ENCODE data around the gene SLC34A3.
A peak's percentile ranks its signal among the peaks of the same experiment; 100 is the strongest.
"Not testable (repeated sequence)": the region's sequence is repeated elsewhere in the genome, so short reads cannot be mapped to it uniquely, and the experiment has no call there.

The SLC34A3 gene

DNA sequence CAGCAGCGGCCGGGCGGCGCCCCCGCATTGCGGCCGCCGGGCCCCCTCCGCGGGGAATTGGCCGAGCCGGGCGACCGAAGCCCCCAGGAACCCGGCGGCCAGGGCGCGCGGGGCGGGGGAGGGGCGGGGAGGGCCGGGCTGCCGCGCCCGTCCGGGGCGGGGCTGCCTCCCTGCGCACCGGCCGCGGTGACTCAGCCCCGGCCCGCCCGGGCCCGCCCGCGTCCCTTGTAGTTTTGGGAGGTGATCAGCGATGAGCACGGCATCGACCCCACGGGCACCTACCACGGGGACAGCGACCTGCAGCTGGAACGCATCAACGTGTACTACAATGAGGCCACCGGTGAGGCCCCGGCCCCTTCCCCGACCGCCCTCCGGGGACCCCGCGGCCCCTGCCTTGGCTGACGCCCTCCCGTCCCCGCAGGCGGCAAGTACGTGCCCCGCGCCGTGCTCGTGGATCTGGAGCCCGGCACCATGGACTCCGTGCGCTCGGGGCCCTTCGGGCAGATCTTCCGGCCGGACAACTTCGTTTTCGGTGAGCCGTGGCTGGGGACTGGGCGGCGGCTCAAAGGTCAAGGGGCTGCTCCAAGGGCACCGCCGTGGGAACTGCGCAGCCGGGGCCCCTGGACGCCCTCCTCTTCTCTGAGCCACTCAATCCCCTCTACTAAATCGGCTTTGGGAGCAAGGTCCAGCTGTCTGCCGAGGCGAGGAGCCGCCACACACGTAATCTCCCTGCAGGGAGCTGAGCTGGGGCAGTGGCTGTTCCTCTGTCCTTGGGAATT lies 11.0 kb downstream of the SLC34A3 start:
- peak; percentile 48 for DNase-seq

GRCh38 chr9:137242269-137243203 lies 11.8 kb downstream of the SLC34A3 start:
- no peak for DNase-seq

GRCh38 chr9:137243266-137243625 lies 12.5 kb downstream of the SLC34A3 start:
- not testable (repeated sequence) for DNase-seq

DNA sequence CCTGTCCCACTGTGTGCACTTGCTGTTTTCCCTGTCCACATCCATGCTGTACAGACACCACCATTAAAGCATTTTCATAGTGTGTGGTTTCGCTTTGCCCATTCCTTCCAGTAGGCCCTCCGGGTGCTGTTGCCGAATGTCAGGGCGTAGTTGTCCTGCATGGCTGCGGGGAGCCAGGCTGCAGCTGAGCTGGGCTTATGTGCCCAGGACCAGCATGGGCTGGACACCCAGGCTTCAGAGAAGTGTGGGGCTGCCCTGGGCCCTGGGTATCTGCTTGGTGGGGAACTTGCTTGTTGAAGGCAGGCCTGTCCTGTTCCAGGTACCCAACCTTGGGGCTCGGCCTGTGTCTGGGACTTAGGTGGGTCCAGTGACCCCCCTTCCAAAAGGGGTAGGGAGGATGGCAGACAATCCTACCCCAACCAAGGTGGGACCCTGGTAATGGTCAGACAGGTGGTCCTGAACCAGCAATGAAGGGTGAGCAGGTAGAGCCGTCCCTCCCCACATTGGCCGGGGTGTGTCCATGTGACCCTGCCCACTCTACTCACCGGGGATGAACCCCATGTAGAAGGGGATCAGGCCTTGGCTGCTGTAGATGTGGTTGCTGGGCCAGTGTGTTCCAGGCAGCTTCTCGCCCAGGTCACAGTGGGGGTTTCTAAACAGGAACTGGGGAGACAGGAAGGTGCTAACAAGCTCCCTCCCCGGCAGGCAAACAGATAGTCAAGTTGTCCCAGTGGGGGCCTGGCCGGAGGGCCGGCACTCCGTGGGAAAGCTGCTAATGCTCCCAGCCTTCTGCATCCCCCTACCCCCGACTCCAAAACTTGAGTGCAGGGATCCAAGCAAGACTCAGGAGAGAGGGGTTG lies 13.2 kb downstream of the SLC34A3 start:
- no peak for DNase-seq

GRCh38 chr9:137244486-137245449 lies 14.1 kb downstream of the SLC34A3 start:
- no peak for DNase-seq

DNA sequence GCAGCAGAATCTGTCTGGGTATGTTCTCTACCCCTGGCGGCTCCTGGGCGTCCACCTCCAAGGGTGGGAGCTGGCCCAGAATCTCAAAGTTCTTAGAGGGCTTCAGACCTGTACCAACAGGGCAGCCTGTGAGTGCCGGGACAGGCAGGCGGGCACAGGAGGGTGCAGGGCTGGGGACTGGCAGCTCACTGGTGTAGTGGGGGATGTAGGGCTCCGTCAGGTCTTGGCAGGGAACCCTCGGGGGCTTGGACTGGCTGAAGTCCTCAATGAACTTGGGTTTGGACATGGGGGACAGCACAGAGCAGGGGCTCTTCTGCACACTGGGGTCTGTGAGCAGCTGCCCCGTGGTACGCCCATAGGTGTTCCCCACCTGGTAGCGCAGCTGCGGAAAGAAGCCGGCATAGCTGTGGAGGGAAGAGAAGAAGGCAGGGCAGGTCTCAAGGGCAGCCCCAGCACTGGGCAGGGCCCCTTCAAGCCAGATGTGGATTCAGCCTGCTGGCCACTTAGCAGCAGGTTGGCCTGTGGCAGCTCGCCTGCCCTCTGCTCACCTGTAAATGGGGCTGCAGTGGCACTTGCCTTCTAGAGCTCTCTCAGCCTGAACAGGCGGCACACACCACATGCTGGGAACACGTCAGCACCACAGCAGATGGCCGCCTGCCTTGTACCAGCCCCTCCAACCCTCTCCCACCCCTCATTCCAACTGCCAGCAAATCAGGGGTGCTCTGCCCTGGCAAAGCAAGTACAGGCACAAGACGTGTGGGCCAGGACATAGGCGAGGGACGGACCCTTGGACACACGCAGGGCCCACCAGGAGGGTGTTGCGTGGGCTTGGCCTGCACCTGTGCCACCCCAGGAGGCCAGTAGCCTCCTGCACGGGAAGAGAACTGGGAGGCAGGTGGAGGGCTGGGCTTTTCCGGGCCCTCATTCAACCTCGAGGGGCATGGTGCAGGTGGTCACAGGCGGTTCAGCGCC lies 15.0 kb downstream of the SLC34A3 start:
- DNase-seq, result no peak

- DNase-seq, result no peak
Measured at GRCh38 chr9:137247135-137247915, 16.6 kb downstream of the SLC34A3 start.

GRCh38 chr9:137247916-137248175 lies 17.1 kb downstream of the SLC34A3 start:
- no peak for DNase-seq

GRCh38 chr9:137250329-137251193 lies 19.9 kb downstream of the SLC34A3 start:
- no peak for DNase-seq

- DNase-seq, result no peak
Measured at GRCh38 chr9:137251194-137251461, 20.4 kb downstream of the SLC34A3 start, which contains the start of gene STPG3. STPG3 (plus strand) TSS chr9:137251286; CDS start chr9:137251287, 1 bp downstream.

GRCh38 chr9:137251490-137252268 lies 21.0 kb downstream of the SLC34A3 start:
- no peak for DNase-seq

GRCh38 chr9:137252555-137253506 lies 22.1 kb downstream of the SLC34A3 start:
- DNase-seq, result no peak

DNA sequence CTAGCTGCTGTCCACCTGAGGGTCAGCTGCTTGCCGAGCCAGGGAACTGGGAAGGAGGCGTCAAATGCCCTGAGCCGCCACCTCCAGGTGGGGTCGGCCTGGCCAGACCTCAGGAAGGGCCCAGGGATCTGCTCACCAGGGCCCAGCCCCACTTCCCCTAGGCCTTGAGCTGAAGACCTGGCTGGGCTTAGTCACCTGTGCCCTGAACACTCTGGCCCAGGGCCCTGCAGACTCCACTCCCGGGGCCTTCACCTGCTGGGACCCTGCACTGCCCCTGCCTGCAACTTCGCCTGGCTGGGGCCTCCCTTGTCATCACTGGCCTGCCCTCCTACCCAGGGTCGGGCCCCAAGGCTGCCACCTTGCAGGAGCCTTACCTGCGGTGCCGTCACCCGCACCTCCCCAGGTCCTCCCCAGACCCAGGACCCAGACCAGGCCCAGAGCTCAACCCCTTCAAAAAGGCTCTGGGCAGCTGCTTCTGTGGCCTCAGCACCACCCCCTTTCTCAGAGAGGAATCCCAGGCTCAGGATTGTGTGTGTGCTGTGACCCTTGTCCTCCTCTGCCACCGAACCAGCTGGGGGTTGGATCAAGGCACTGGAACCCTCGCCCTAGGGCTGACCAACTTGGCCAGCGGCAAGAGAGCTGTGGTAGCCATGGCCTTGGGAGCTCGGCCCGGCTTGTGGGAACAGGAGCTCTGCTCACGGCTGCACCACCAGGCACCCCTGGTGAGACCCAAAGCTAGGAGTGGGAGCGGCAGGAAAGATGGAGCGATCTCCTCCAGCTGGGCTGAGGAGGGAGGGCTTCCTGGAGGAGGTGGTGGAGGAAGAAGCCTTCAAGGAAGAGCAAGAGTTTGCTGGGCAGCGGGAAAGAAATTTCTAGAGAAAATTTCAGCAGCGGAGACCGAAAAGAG lies 23.3 kb downstream of the SLC34A3 start:
- DNase-seq, result no peak

DNA sequence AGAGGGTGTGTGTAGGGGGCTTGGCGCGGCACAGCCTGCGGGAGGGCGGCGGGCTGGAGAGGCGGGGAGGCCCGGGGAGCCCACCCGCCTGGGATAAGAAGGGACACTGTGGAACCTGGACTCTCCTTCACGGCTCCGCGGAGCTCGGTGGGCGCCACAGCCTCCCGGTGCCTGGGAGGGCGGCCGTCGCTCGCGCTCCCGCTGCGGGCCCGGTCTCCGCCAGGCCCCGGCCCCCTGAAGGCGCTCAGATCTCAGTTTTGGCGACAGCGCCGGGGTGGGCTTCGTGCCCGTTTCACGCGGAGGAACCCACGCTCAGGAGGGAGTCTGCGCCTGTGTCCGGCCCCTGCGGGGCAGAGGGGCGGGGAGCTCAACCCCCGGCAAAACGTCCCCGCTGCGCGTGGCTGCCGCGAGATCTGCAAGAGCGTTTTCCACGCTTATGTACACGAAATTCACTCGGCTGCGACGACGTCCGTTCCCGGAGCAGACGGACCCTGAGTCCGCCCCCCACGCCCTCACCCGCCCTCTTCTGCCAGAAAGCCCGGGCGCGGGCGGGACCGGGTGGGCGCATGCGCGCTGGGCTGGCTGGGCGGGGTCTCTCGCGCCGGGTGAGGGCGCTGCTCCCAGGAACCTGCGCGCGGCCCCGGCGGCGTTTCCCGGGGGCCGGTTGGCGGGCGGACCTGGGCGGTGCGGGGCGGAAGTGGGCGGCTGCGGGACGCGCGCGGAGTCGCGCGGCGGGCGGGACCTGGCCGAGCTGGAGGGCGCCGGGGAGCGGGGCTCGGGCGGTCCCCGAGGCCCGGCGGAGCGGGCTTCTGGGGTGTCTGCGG lies 24.1 kb downstream of the SLC34A3 start, which contains the start of gene NELFB:
TSS of gene NELFB (plus strand) at position 704 of the 824 bp plus-strand sequence.
- peak; percentile 87 for DNase-seq

Measured in fibroblast of skin of abdomen (primary cell).